Transverse colon (tissue), 4 donors: ENCODE data around the gene CEP104.

Experiments
- EP300 ChIP-seq: sonication (generic); formaldehyde crosslinking; IDR thresholded peaks from one replicate; pipeline ENCODE4 v1.6.1; 2017; ENCODE audit warnings: antibody characterized with exemption, low read depth
- POLR2A ChIP-seq: fragments of 450-650 bp; IDR thresholded peaks from one replicate; pipeline ENCODE4 v1.6.1; 2016; ENCODE audit warnings: antibody characterized with exemption, mild to moderate bottlenecking, moderate library complexity
- POLR2AphosphoS5 ChIP-seq, 3 donors: sonication (generic); formaldehyde crosslinking; IDR thresholded peaks; one replicate each; pipeline ENCODE4 v1.6.1; 2016; ENCODE audit warnings: antibody characterized with exemption in 3 of 3
- TF ChIP-seq, protein P1 (sequence below), 5 experiments: fragments of 200-600 bp in 3 of 5; fragments of 450-650 bp in 2 of 5; sonication (generic) in 3 of 5; IDR thresholded peaks; 1 replicate in 2 of 5; 2 replicates in 3 of 5; pipeline ENCODE4 v1.5.1; 2016 to 2017; ENCODE audit warnings: antibody characterized with exemption in 5 of 5, inconsistent platforms in 3 of 5, mild to moderate bottlenecking in 2 of 5, moderate library complexity in 1 of 5

DNA sequence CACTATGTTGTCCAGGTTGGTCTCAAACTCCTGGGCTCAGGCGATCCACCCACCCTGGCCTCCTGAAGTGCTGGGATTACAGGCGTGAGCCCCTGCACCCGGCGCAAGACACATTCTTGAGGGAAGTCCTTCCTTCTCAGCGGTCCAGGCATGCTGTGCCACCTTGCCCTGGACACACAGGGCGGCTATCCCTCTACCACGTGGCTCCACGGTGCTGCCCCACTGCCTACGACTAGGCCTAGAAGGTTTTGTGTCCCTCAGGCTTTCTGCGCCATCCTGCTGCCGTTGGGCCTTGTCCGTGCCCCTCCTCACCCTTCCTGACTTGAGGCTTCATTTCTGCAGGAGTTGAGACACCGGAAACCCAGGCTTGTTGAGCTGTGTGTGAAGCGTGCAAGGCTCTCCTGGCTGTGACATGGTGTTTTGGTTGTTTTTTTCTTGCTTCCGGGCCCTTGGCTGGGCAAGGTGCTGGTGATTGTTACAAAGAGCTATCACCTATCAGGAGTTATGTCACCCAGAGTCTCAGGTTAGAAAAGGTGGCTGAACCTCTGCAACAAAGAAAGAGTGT, 29.2 kb upstream of the CEP104 start:
- TF ChIP-seq, protein P1, sequence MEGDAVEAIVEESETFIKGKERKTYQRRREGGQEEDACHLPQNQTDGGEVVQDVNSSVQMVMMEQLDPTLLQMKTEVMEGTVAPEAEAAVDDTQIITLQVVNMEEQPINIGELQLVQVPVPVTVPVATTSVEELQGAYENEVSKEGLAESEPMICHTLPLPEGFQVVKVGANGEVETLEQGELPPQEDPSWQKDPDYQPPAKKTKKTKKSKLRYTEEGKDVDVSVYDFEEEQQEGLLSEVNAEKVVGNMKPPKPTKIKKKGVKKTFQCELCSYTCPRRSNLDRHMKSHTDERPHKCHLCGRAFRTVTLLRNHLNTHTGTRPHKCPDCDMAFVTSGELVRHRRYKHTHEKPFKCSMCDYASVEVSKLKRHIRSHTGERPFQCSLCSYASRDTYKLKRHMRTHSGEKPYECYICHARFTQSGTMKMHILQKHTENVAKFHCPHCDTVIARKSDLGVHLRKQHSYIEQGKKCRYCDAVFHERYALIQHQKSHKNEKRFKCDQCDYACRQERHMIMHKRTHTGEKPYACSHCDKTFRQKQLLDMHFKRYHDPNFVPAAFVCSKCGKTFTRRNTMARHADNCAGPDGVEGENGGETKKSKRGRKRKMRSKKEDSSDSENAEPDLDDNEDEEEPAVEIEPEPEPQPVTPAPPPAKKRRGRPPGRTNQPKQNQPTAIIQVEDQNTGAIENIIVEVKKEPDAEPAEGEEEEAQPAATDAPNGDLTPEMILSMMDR (IDR thresholded peaks at IDR 0.05), result no peak
- TF ChIP-seq POLR2AphosphoS5 (IDR thresholded peaks at IDR 0.05), result no peak
- TF ChIP-seq POLR2A, result no peak
- TF ChIP-seq EP300, result no peak
